Jurkat, Clone E6-1 (cell line): ENCODE results near the gene SETDB1.

Source experiments
- DNase-seq: peaks from one replicate; pipeline ENCODE4 v3.0.0-alpha.2; 2011; ENCODE audit warnings: low read depth, low spot score
- H3K4me3 ChIP-seq: 2 replicates; pipeline ENCODE4 v1.5.1; 2011; ENCODE audit warnings: mild to moderate bottlenecking, low read length, control low read depth, moderate library complexity

The SETDB1 gene

DNA sequence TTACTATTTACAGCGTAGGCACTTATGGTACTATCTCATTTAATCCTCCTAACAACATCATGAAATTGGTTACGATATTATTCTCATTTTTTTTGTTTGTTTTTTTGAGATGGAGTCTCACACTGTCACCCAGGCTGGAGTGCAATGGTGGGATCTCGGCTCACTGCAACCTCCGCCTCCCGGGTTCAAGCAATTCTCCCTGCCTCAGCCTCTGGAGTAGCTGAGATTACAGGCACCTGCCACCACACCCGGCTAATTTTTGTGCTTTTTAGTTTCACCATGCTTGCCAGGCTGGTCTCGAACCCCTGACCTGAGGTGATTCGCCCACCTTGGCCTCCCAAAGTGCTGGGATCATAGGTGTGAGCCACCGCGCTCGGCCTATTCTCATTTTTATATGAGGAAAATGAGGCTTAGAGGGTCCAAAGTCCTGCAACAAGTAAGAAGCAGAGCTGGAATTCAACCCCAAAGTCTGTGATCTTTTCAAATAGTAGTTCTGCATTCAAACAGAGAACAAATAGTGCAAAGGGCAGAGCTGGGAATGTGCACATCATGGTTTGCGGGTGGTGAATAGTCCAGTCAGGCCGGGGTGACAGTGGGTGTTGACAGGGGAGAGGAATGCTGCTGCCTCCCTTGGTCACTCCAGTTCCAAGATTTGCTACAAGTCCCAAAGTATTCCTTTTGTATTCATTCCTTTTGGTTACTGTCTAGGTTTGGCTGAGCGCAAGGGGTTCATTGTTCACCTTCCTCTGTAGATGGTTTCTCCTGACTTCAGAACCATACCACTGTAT, 86.7 kb downstream of the SETDB1 start:
- DNase-seq = no peak
- no peak overlapping the region for H3K4me3 ChIP-seq

DNA sequence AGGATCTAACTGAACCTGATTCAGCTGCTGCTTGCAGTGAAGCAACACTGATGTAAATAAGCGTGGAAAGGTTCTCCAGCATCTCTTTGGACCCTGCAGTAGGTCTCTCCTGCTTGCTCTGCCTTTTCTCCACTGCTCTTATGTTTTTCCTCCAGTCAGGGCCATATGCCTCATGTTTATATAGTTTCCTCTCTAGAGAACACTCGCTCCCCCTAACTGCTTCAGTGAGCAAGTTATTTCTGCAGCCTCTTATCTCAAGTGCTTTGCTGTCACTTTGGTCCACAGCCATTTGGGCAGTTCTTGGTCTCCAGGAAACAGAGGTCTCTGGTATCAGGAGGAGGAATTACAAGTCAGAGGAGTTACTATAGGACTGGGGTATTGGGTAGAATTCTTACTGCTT, 87.4 kb downstream of the SETDB1 start:
- DNase-seq = no peak
- H3K4me3 ChIP-seq = no peak overlapping the region
